HepG2 (cell line): ENCODE measurements around the gene ANKRD65.

Source experiments
- CTCF ChIP-seq: sonication (generic); formaldehyde crosslinking; IDR thresholded peaks from 2 replicates; pipeline ENCODE4 v1.5.0; 2020; ENCODE audit warnings: mild to moderate bottlenecking, missing genetic modification reagents, moderate library complexity
- JUNB ChIP-seq: sonication (generic); formaldehyde crosslinking; IDR thresholded peaks from 2 replicates; pipeline ENCODE4 v1.8.0; 2022; ENCODE audit warnings: missing genetic modification reagents, mild to moderate bottlenecking, borderline replicate concordance
- ZBTB40 ChIP-seq, 2 experiments: fragments of 450-650 bp in 1 of 2; sonication (generic) in 1 of 2; formaldehyde crosslinking in 1 of 2; IDR thresholded peaks; 2 replicates each; pipeline versions ENCODE4 v1.6.1 to v1.8.0; 2016 to 2022; ENCODE audit warnings: antibody characterized with exemption in 1 of 2, mild to moderate bottlenecking in 1 of 2, missing genetic modification reagents in 1 of 2

DNA sequence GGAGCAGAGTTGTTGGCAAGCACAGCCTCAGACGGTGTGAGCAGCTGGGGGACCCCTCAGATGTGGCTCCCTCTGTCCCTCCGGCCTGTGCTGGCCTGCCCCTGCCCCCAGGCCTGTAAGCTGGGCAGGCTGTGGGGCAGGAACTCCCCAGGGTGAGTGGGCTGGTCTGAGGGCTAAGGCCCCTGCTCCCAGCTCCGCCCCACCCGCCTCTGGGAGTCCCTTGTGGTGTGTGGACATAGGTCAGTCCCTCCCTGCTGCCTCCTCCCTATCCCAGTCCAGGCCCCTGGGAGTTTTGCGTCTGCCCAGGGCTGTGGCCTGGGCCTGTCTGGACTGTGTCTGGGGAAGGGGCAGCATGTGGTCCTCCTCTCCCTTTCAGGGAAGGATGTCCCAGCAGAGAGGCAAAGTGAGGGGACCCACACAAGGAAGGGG, 10.8 kb upstream of the ANKRD65 start:
- TF ChIP-seq ZBTB40 (IDR thresholded peaks at IDR 0.05) (no peak), ZBTB40 (CRISPR knock-in tag; IDR thresholded peaks at IDR 0.05) (no peak), JUNB (no peak), CTCF (CRISPR knock-in tag) (peak; percentile 21; the same call in 1 of the 2 replicates)
